Gastroesophageal sphincter (tissue), 4 donors: Measurements from ENCODE around the gene WDR35. TPM values are rescaled to one million over a fixed set of nuclear protein-coding genes. Genes with fewer than 3 reads are reported as not detected.

ENCODE experiments used
- ATAC-seq: fragments of 150-250 bp; one replicate; pipeline ENCODE4 v1.9.1; 2016; ENCODE audit warnings: mild to moderate bottlenecking, moderate library complexity
- H3K27ac ChIP-seq, 4 donors: fragments of 200-600 bp; sonication (generic) in 3 of 4; 1 replicate in 3 of 4; 2 replicates in 1 of 4; pipeline ENCODE4 v1.5.1; 2016 to 2019
- H3K27me3 ChIP-seq: fragments of 200-600 bp; sonication (generic); one replicate; pipeline ENCODE4 v1.5.1; 2019
- H3K36me3 ChIP-seq, 2 donors: fragments of 200-600 bp; sonication (generic); one replicate each; pipeline ENCODE4 v1.5.1; 2019; ENCODE audit warnings: control low read depth in 1 of 2
- H3K4me1 ChIP-seq, 3 donors: fragments of 200-600 bp; sonication (generic); 1 replicate in 2 of 3; 2 replicates in 1 of 3; pipeline ENCODE4 v1.5.1; 2016 to 2019; ENCODE audit warnings: control low read depth in 2 of 3
- H3K4me3 ChIP-seq, 2 donors: fragments of 200-600 bp; sonication (generic); one replicate each; pipeline ENCODE4 v1.5.1; 2019; ENCODE audit warnings: mild to moderate bottlenecking in 1 of 2, moderate library complexity in 1 of 2
- H3K9me3 ChIP-seq, 3 donors: fragments of 200-600 bp; sonication (generic); one replicate each; pipeline ENCODE4 v1.5.1; 2017 to 2019; ENCODE audit warnings: control low read depth in 2 of 3
- CTCF ChIP-seq, 4 experiments: fragments of 200-600 bp in 2 of 4; fragments of 450-650 bp in 2 of 4; sonication (generic) in 1 of 4; IDR thresholded peaks; one replicate each; pipeline ENCODE4 v1.5.1; 2017 to 2019; ENCODE audit warnings: antibody characterized with exemption in 4 of 4, mild to moderate bottlenecking in 2 of 4, moderate library complexity in 2 of 4
- EP300 ChIP-seq: sonication (generic); formaldehyde crosslinking; IDR thresholded peaks from one replicate; pipeline ENCODE4 v1.6.1; 2017; ENCODE audit warnings: antibody characterized with exemption, mild to moderate bottlenecking
- POLR2A ChIP-seq, 2 donors: fragments of 450-650 bp; IDR thresholded peaks; one replicate each; pipeline ENCODE4 v1.6.1; 2017; ENCODE audit warnings: antibody characterized with exemption in 2 of 2, mild to moderate bottlenecking in 2 of 2, moderate library complexity in 1 of 2
- POLR2AphosphoS5 ChIP-seq: sonication (generic); formaldehyde crosslinking; IDR thresholded peaks from one replicate; pipeline ENCODE4 v1.6.1; 2017; ENCODE audit warnings: antibody characterized with exemption
- WGBS, 2 donors: methylation state at CpG; one replicate each; pipeline ENCODE4 v1.1.5; 2018; ENCODE audit warnings: low coverage in 1 of 2; 5-methylcytosine and 5-hydroxymethylcytosine counted together
- total RNA-seq, 4 donors: library from RNA; depleted of rRNA; stranded (reverse); fragments of >200 nt; gene quantifications; one replicate each; pipeline ENCODE4 v1.1.0, GENCODE V29; 2016

Gene WDR35
- total RNA-seq, 4 donors from 2014 or later, result 10.1 to 22.2 (median 17.7) TPM

DNA sequence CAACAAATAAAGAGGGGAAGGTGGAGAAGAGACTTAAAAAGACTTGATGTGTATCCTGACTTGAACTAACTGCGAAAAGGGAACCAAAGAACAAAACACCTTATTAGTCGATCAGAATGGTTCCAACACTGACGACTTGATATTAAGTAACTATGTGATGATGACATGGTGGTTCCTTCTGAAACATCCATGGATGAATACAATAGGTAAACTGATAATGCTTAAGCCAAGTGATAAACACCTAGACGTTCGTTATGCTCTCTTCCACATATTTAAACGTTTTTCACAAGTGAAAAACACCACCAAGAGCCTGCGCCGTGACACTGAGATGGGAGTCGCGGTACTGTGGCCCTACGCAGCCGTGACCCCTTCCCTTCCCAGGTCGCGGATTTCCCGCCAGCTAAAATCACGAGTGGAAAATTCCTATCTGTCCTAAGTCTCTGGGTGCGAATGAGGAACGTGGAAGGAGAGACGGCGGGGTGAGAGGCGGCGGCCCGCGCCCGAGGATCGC, 88.9 kb downstream of the WDR35 start:
- H3K4me1 ChIP-seq, result peaks cover 15 to 53% (median 22%) of the 10 kb centered on the region in 3 donors
- no peak for TF ChIP-seq POLR2AphosphoS5
- no peak for TF ChIP-seq POLR2A (IDR thresholded peaks at IDR 0.05)
- no peak for TF ChIP-seq CTCF (IDR thresholded peaks at IDR 0.05)
- no peak for TF ChIP-seq EP300

DNA sequence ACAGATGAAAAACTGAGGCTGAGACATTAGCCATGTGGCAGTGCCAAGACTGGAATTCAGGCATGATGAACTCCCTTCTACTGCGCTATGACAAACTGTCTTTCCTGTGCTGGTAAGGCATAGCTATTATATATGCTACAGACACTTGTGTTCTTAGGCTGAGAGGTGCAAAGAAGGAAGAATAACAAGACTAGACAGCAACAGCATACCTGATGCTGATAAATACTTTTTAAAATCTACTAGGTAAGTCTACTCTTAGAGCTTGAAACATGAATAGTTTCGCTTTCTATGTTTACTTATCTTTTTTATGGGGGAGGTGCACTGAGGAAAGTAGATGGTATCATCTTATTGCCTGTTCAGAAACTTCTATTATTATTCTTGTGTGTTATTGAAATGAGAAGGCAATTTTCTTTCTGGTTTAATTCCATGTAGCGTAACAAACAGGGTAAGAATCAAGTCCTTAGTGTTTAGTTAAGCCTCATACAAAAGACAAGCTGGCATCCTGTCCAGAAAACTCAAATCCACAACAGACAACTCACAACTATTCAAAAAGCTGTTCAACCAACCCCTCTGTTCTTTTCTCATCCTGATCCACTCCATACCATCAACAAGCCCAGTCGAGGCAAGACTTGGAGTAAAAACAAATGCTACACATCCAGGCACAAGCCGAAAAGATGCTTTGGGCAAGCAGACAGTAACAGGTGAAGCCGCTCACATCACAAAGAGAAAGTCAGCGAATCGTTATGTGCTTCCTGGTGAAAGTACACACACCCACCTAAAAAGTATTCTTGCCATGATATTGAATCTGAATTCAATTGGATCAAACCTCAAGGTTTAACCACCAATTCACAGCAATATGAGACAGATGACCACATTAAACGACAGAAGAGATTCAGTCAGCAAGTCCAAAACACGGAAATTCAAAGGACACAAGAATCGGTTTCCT, 89.6 kb downstream of the WDR35 start:
- no peaks in the 10 kb centered on the region for H3K27me3 ChIP-seq
- no peaks in the 10 kb centered on the region for H3K9me3 ChIP-seq
- TF ChIP-seq CTCF (IDR thresholded peaks at IDR 0.05) (no peak), POLR2A (IDR thresholded peaks at IDR 0.05) (no peak), EP300 (no peak), POLR2AphosphoS5 (no peak)
- no peaks in the 10 kb centered on the region for H3K36me3 ChIP-seq
- 15 to 28% methylated on average over 11 of the region's 11 CpGs for WGBS, 2 donors
- H3K27ac ChIP-seq, result peak overlapping the region; percentile 76 to 96 (median 95)
- H3K4me3 ChIP-seq, result peak overlapping the region; percentile 79 to 83
- peaks cover 15 to 60% (median 22%) of the 10 kb centered on the region in 3 donors for H3K4me1 ChIP-seq
- no peak for ATAC-seq

More for the DNA sequence above, 88.9 kb downstream of the WDR35 start:
- peak overlapping the region; percentile 79 to 83 for H3K4me3 ChIP-seq
- H3K9me3 ChIP-seq, result no peaks in the 10 kb centered on the region
- no peaks in the 10 kb centered on the region for H3K36me3 ChIP-seq
- peak overlapping the region; percentile 76 to 96 (median 95) for H3K27ac ChIP-seq
- WGBS, 2 donors, result 0 to 1% methylated on average over 10 to 12 of the region's 26 CpGs
- H3K27me3 ChIP-seq, result no peaks in the 10 kb centered on the region
- ATAC-seq, result peak; percentile 16

DNA sequence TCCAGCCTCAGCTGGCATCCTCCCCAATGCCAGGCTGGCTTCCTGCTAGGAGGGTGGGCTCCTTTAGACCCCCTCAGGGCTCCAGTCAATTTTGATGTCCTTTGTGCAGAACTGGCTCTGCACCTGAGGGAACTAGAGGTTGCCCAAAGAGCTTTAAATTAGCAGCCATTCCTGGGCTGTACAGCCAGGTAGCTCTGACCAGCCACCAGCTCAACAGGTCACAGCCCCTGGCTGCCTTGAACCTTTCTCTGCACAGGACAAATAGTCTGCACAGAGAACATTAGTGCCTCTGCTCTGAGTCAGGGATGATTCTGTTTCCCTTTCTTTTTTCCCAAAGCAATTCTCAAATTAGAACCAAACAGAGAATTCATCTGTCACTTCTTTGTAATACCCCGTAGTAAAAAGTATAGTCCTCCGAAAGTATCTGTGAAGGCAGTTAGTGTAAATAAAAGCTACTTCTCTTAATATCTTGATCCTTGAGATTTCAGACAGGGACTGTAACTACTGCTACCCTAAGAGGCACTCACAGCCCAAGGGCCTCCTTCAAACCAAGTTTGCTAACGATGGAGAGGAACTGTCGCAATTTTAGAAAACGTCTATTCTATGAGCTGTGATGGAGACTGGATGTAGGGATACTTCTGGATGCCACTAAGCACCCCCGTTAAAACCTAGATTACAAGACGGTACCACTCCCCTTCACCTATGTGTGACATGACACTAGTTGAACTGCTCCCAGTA, 91.1 kb downstream of the WDR35 start:
- H3K9me3 ChIP-seq, result no peaks in the 10 kb centered on the region
- no peaks in the 10 kb centered on the region for H3K27me3 ChIP-seq
- no peak overlapping the region for H3K27ac ChIP-seq
- no peak for TF ChIP-seq POLR2AphosphoS5
- no peak for TF ChIP-seq CTCF (IDR thresholded peaks at IDR 0.05)
- no peak for TF ChIP-seq POLR2A (IDR thresholded peaks at IDR 0.05)
- TF ChIP-seq EP300, result no peak
- no peak for ATAC-seq
- H3K4me1 ChIP-seq, result peaks cover 15 to 70% (median 22%) of the 10 kb centered on the region in 3 donors
- no peak overlapping the region for H3K4me3 ChIP-seq
- WGBS, 2 donors, result 62 to 73% methylated on average over 6 to 7 of the region's 7 CpGs
- no peaks in the 10 kb centered on the region for H3K36me3 ChIP-seq

DNA sequence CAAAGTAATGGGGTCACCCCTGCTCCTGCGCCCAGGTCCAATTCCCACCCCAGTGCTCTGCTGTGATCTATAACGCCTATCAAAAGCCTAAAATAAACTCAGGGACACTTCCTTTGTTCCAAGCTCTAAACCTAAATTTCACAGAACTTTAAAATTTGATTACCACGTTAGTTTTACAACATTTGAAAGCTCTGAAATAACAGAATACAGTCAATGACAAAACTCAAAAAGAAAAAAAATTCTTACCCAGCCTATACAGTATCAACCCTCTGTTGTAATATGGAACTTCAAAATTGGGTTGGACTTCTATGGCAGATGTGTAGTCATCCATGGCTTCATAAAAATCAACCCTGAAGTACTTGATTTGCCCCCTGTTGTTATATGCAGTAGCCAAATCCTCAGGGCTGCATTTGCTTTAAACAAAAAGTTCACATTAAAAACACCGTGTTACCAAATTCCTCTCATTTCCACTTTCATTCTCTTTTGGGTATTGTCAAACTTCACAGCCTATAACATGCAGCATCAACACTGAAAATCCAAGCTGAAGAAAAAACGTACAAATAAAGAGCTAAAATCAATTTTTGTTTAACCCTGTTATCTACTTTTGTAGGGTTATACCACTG, 92.2 kb downstream of the WDR35 start:
- H3K4me1 ChIP-seq, result peaks cover 15 to 69% (median 21%) of the 10 kb centered on the region in 3 donors
- H3K36me3 ChIP-seq, result no peaks in the 10 kb centered on the region
- WGBS, 2 donors, result 46 to 59% methylated on average over 3 to 5 of the region's 5 CpGs
- no peak for ATAC-seq
- H3K9me3 ChIP-seq, result no peaks in the 10 kb centered on the region
- no peak overlapping the region for H3K27ac ChIP-seq
- no peak overlapping the region for H3K4me3 ChIP-seq
- no peaks in the 10 kb centered on the region for H3K27me3 ChIP-seq
- TF ChIP-seq POLR2A (IDR thresholded peaks at IDR 0.05) (no peak), CTCF (IDR thresholded peaks at IDR 0.05) (no peak), POLR2AphosphoS5 (no peak), EP300 (no peak)
